Stimulated activated naive CD8-positive, alpha-beta T cell treated with anti-CD3 and anti-CD28 coated beads, Interleukin-15, Interleukin-2, amounts not matched to agents 100 U/mL and 50 U/mL, for 24 hours (primary cell): ENCODE data around the gene GPC3.

ENCODE experiments used
- ATAC-seq: fragments of 150-1000 bp; cut with Tn5 transposase; one replicate; pipeline ENCODE4 v1.10.0; 2021
- DNase-seq: peaks from one replicate; pipeline ENCODE4 v3.0.0; 2021

The GPC3 gene

GRCh38 chrX:133884430-133885394 is 100.7 kb downstream of the GPC3 start:
- ATAC-seq (no peak), DNase-seq (no peak)

GRCh38 chrX:133881893-133882292 is 103.5 kb downstream of the GPC3 start:
- ATAC-seq (no peak), DNase-seq (no peak)

- ATAC-seq: no peak
- DNase-seq: no peak
Measured at GRCh38 chrX:133881007-133881406, 104.4 kb downstream of the GPC3 start.

GRCh38 chrX:133880032-133880443 is 105.4 kb downstream of the GPC3 start:
- ATAC-seq: no peak
- no peak for DNase-seq

GRCh38 chrX:133878710-133879109 is 106.7 kb downstream of the GPC3 start:
- DNase-seq (no peak), ATAC-seq (no peak)

GRCh38 chrX:133876646-133877045 is 108.7 kb downstream of the GPC3 start:
- ATAC-seq (no peak), DNase-seq (no peak)

- ATAC-seq (no peak), DNase-seq (no peak)
Measured at GRCh38 chrX:133869270-133869669, 116.1 kb downstream of the GPC3 start.

- no peak for DNase-seq
- ATAC-seq: no peak
Measured at GRCh38 chrX:133868682-133869081, 116.7 kb downstream of the GPC3 start.

- DNase-seq (no peak), ATAC-seq (no peak)
Measured at GRCh38 chrX:133868250-133868649, 117.1 kb downstream of the GPC3 start.

GRCh38 chrX:133865761-133866471 is 119.5 kb downstream of the GPC3 start:
- ATAC-seq: no peak
- no peak for DNase-seq

GRCh38 chrX:133864236-133864635 is 121.2 kb downstream of the GPC3 start:
- DNase-seq: no peak
- no peak for ATAC-seq

- ATAC-seq: no peak
- no peak for DNase-seq
Measured at GRCh38 chrX:133859860-133860259, 125.5 kb downstream of the GPC3 start.

GRCh38 chrX:133859336-133859735 is 126.1 kb downstream of the GPC3 start:
- no peak for ATAC-seq
- no peak for DNase-seq

GRCh38 chrX:133857640-133858269 is 127.6 kb downstream of the GPC3 start:
- DNase-seq: no peak
- ATAC-seq: no peak

- DNase-seq (no peak), ATAC-seq (no peak)
Measured at GRCh38 chrX:133856819-133857218, 128.6 kb downstream of the GPC3 start.

- DNase-seq (no peak), ATAC-seq (no peak)
Measured at GRCh38 chrX:133854290-133854689, 131.1 kb downstream of the GPC3 start.

- ATAC-seq (no peak), DNase-seq (no peak)
Measured at GRCh38 chrX:133852837-133853356, 132.5 kb downstream of the GPC3 start.

GRCh38 chrX:133852401-133852800 is 133.0 kb downstream of the GPC3 start:
- DNase-seq (no peak), ATAC-seq (no peak)

- no peak for ATAC-seq
- DNase-seq: no peak
Measured at GRCh38 chrX:133850399-133850798, 135.0 kb downstream of the GPC3 start.

GRCh38 chrX:133849676-133850075 is 135.7 kb downstream of the GPC3 start:
- DNase-seq (no peak), ATAC-seq (no peak)

GRCh38 chrX:133847340-133847994 is 137.9 kb downstream of the GPC3 start:
- DNase-seq (no peak), ATAC-seq (no peak)

- DNase-seq (no peak), ATAC-seq (no peak)
Measured at GRCh38 chrX:133846311-133846710, 139.1 kb downstream of the GPC3 start.
